Fibroblast of villous mesenchyme (primary cell): ENCODE measurements around the gene ISG15. TPM values are rescaled to one million over a fixed set of nuclear protein-coding genes. Genes with fewer than 3 reads are reported as not detected.
"Not testable (repeated sequence)": the region's sequence is repeated elsewhere in the genome, so short reads cannot be mapped to it uniquely, and the experiment has no call there.

ENCODE experiments used
- DNase-seq: peaks from one replicate; pipeline ENCODE4 v3.0.0-alpha.2; 2010; ENCODE audit warnings: low read depth
- H3K4me3 ChIP-seq: 2 replicates; pipeline ENCODE4 v1.5.1; 2011; ENCODE audit warnings: low read depth, mild to moderate bottlenecking, low read length
- total RNA-seq: library from RNA; depleted of rRNA; stranded (reverse); fragments of >200 nt; gene quantifications from 2 replicates; pipeline ENCODE4 v1.2.3, GENCODE V29; 2012
- TF ChIP-seq, protein P1 (sequence below): IDR thresholded peaks from 2 replicates; pipeline ENCODE4 v1.5.1; 2012; ENCODE audit warnings: low read depth, mild to moderate bottlenecking, low read length; ENCODE audit not compliant: insufficient read depth

Gene ISG15
- total RNA-seq, 1 donor, result 137 TPM

DNA sequence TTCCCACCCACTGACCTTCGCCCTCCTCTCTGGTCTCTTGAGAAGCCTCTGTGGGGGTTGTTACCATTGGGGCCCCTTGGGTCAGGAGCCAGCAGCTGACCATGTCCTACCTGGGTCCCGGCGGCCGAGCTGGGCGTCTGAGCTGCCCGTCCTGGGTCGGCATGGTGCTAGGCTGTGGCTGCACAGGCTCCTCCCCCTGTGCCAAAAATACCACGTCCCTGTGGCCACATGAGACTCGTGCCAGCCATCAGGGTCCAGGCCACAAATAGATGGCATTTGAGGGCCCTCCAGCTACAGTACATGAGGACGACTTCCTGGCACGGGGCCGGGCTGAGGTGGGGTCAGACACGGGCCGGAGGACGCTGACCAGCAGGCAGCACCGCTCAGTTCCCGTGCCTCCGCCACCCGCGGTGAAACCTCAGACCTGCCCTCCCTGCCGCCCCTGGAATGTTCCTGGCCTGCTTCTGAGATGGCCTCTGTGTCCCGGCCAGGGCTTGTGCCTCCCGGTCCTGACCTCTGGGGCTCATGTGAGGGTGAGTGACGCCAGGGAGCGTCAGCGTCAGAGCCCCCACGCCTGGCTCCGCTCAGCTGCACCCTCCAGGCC lies 31.2 kb upstream of the ISG15 start, which contains the start of gene PERM1:
TSS of gene PERM1 (minus strand) at position 139 of the 604 bp plus-strand sequence. CDS start 1,064 bp downstream, outside the sequence.
- no peak for DNase-seq
- TF ChIP-seq, protein P1, sequence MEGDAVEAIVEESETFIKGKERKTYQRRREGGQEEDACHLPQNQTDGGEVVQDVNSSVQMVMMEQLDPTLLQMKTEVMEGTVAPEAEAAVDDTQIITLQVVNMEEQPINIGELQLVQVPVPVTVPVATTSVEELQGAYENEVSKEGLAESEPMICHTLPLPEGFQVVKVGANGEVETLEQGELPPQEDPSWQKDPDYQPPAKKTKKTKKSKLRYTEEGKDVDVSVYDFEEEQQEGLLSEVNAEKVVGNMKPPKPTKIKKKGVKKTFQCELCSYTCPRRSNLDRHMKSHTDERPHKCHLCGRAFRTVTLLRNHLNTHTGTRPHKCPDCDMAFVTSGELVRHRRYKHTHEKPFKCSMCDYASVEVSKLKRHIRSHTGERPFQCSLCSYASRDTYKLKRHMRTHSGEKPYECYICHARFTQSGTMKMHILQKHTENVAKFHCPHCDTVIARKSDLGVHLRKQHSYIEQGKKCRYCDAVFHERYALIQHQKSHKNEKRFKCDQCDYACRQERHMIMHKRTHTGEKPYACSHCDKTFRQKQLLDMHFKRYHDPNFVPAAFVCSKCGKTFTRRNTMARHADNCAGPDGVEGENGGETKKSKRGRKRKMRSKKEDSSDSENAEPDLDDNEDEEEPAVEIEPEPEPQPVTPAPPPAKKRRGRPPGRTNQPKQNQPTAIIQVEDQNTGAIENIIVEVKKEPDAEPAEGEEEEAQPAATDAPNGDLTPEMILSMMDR, result no peak
- H3K4me3 ChIP-seq, result no peak within 1 kb of the TSS

DNA sequence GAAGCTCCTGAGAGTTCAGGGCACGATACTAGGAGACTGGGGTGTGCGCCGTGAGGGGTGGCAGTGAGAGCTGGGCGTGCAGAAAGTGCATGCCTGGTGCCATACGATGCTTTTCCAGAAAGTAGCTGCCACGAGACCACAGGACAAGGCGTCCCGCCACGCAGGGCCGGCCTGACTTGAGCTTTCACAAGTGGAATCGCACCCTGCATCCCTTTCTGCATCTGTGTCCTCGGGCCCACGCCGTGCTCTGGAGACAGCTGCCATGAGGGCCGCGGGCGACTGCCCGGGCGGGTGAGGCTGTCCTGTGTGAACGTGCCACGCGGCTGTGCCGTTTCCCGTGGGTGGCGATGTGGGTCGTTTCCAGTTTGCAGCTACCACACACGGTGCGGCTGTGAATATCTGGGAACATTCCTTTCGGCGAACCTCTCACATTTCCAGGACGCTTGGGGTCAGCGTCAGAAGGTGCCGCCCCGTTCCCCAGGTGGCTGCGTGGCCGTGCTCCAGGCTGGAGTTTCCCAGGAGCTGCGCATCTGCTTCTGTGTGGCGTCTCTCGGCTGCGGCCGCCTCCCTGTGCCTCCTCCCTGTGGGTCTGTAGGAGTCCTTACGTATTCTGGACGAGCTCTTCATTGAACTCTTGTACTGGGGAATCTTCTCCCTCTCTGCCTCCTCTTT lies 30.4 kb upstream of the ISG15 start:
- DNase-seq, result no peak
- TF ChIP-seq, protein P1, result no peak
- H3K4me3 ChIP-seq, result no peak overlapping the region

DNA sequence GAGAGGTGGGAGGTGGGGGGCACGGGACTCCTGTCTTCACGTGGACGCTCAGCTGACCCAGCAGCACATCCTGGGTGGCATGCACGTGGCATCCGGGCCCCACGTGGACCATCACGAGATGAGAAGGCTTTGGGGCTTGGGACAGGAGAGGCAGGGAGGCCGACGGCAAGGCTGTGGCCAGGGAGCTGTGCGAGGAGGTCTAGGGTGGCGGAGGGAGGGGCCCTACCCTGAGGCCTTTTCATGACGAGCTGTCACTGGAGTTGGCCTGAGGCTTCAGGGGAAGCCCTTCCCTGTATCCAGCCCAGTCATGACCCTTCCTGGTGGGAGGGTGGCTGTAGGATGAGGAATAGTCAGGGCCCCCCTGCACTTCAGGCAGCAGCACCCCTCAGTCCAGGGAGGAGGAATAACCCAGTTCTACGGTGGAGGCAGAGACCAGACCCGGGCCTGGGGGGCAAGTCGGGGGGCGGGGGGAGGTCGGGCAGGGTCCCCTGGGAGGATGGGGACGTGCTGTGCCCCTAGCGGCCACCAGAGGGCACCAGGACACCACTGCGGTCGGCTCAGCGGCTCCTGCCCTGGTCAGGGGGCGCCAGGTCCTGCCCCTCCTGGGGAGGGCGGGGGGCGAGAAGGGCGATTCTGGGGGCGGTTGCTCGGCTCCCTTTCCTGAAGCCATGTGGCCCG lies 29.4 kb upstream of the ISG15 start:
- TF ChIP-seq, protein P1, result peak; percentile 72
- peak overlapping the region; percentile 34 for H3K4me3 ChIP-seq
- DNase-seq, result no peak

DNA sequence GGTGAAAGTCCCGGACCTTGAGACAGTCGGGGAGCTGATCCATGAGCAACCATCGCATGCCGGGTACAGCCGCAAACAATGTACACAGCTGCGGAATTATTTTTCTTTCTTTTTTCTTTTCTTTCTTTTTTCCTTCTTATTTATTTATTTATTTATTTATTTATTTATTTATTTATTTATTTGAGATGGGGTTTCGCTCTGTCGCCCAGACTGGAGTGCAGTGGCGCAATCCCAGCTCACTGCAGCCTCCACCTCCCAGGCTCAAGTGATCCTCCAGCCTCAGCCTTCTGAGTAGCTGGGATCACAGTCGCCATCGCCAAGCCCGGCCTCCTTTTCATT lies 28.9 kb upstream of the ISG15 start:
- peak overlapping the region; percentile 34 for H3K4me3 ChIP-seq
- DNase-seq, result no peak
- TF ChIP-seq, protein P1, result no peak

DNA sequence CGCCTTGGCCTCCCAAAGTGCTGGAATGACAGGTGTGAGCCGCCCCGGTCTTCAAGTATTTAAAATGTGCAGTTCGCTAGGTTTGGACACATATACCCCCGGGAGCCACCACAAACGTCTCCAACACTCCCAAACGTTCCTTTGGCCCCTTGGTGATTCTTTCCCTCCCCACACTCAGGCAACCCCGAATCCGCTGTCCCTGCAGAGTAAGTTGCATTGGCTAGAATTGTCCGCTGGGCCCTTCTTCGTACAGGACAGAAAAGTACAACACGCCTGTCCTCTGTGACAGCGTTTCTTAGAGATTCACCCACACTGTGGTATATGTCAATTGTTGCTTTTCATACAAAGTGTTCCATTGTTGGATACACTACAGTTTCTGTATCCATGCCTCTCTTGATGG lies 28.2 kb upstream of the ISG15 start:
- H3K4me3 ChIP-seq, result no peak overlapping the region
- TF ChIP-seq, protein P1, result no peak
- no peak for DNase-seq

DNA sequence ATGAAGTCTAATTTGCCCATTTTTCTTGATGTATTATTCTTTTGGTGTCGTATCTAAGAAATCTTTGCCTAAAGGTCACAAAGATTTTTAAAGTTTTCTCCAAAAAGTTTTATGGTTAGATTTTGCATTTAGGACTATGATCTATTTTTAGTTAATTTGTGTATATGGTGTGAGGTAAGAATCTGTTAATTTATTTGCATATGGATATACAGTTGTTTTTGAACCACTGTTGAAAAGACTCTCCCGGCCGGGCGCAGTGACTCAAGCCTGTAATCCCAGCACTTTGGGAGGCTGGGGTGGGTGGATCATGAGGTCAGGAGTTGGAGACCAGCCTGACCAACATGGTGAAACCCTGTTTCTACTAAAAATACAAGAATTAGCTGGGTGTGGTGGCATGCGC lies 25.2 kb upstream of the ISG15 start:
- not testable (repeated sequence) for H3K4me3 ChIP-seq, DNase-seq

DNA sequence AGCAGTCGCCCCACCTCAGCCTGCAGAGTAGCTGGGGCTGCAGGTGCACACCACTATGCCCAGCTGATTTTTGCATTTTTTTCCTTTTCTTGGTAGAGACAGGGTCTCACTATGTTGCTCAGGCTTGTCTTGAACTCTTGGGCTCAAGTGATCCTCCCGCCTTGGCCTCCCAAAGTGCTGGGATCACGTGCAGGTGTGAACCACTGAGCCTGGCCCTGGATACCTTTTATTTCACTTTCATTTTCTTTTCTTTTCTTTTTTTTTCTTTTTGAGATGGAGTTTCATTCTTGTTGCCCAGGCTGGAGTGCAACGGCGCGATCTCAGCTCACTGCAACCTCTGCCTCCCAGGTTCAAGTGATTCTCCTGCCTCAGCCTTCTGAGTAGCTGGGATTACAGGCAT lies 22.0 kb upstream of the ISG15 start:
- DNase-seq, H3K4me3 ChIP-seq: not testable (repeated sequence)

DNA sequence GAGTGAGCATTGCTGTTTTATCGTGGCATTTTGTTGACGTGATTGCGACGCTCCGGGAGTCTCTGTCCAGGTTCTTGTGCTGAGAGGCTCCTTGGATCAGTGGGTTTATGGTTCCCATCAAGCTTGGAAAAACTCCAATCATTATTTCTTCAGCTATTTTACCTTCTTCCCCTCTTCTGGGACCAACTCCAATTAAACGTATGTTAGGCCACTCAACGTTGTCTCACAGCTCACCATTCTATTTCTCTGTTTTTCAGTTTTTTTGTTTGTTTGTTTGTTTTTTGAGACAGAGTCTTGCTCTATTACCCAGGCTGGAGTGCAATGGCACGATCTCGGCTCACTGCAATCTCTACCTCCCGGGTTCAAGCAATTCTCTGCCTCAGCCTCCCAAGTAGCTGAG lies 21.4 kb upstream of the ISG15 start:
- no peak for DNase-seq
- H3K4me3 ChIP-seq, result no peak overlapping the region
- TF ChIP-seq, protein P1, result no peak
